HG02884 (cell line): ENCODE data around the gene ADCY5.

Experiments used
- ATAC-seq: cut with Tn5 transposase; IDR thresholded peaks from one replicate; pipeline ENCODE4 v1.9.1; 2021; ENCODE audit warnings: mild to moderate bottlenecking, moderate library complexity; ENCODE audit not compliant: unreplicated experiment

ADCY5 gene

GRCh38 chr3:123459862-123460261 is 11.0 kb upstream of the ADCY5 start:
- ATAC-seq = no peak

- no peak for ATAC-seq
These were observed 9.4 kb upstream of the ADCY5 start for GRCh38 chr3:123458255-123458654.

GRCh38 chr3:123457841-123458240 is 9.0 kb upstream of the ADCY5 start:
- ATAC-seq = no peak

GRCh38 chr3:123453675-123454074 is 4.8 kb upstream of the ADCY5 start:
- ATAC-seq = no peak

GRCh38 chr3:123451186-123451585 is 2.3 kb upstream of the ADCY5 start:
- ATAC-seq = no peak

- ATAC-seq = no peak
These were observed 1.2 kb upstream of the ADCY5 start for GRCh38 chr3:123449997-123450604.

GRCh38 chr3:123449102-123449996 is 459 bp upstream of the ADCY5 start:
- ATAC-seq = no peak

GRCh38 chr3:123447749-123448517 is 957 bp downstream of the ADCY5 start:
- ATAC-seq = no peak

GRCh38 chr3:123447416-123447748 is 1.5 kb downstream of the ADCY5 start:
- no peak for ATAC-seq

- ATAC-seq = no peak
These were observed 2.2 kb downstream of the ADCY5 start for GRCh38 chr3:123446610-123447109.

- no peak for ATAC-seq
These were observed 2.7 kb downstream of the ADCY5 start for GRCh38 chr3:123446210-123446609.

GRCh38 chr3:123445702-123446101 is 3.2 kb downstream of the ADCY5 start:
- no peak for ATAC-seq

GRCh38 chr3:123444744-123445143 is 4.1 kb downstream of the ADCY5 start:
- no peak for ATAC-seq

- ATAC-seq = no peak
These were observed 4.9 kb downstream of the ADCY5 start for GRCh38 chr3:123444023-123444422.

- ATAC-seq = no peak
These were observed 6.0 kb downstream of the ADCY5 start for GRCh38 chr3:123442908-123443307.

GRCh38 chr3:123442125-123442524 is 6.8 kb downstream of the ADCY5 start:
- ATAC-seq = no peak

GRCh38 chr3:123439806-123440580 is 8.9 kb downstream of the ADCY5 start:
- ATAC-seq = no peak

- ATAC-seq = no peak
These were observed 15.9 kb downstream of the ADCY5 start for GRCh38 chr3:123432832-123433523.

- ATAC-seq = no peak
These were observed 17.1 kb downstream of the ADCY5 start for GRCh38 chr3:123431658-123432324.
